Measurements from ENCODE around the gene DIP2C.
A peak's percentile ranks its signal among the peaks of the same experiment; 100 is the strongest.
"Not testable (repeated sequence)": the region's sequence is repeated elsewhere in the genome, so short reads cannot be mapped to it uniquely, and the experiment has no call there.

DIP2C gene

GRCh38 chr10:712575-712974 is 23.1 kb upstream of the DIP2C start:
- DNase-seq, result no peak
- Mint-ChIP-seq H3K4me1 (ENCODE audit: low read depth) (no peaks in the 10 kb centered on the region), H3K27ac (no peak overlapping the region), H3K9me3 (peaks cover 8% of the 10 kb centered on the region), H3K27me3 (peaks cover 17% of the 10 kb centered on the region), H3K4me3 (no peak overlapping the region), H3K36me3 (ENCODE audit: low read depth) (no peaks in the 10 kb centered on the region)

DNA sequence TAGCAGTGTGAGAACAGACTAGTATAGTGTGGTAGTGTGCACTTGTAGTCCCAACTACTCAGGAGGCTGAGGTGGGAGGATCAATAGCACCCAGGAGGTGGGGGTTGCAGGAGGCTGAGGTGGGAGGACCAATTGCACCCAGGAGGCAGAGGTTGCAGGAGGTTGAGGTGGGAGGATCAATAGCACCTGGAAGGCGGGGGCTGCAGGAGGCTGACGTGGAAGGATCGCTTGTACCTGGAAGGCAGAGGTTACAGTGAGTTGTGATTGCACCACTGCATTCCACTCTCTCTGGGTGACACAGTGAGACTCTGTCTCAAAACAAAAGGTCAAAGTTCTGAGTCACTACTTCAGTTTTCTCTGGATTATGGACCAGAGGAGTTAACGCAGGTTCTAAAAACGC is 22.6 kb upstream of the DIP2C start:
- peaks cover 22% of the 10 kb centered on the region for H3K27me3 Mint-ChIP-seq
- no peaks in the 10 kb centered on the region for H3K4me1 Mint-ChIP-seq (ENCODE audit: low read depth)
- H3K9me3 Mint-ChIP-seq, result peaks cover 8% of the 10 kb centered on the region
- H3K27ac Mint-ChIP-seq, result no peak overlapping the region
- DNase-seq, result no peak
- H3K36me3 Mint-ChIP-seq (ENCODE audit: low read depth), result no peaks in the 10 kb centered on the region
- H3K4me3 Mint-ChIP-seq, result no peak overlapping the region

DNA sequence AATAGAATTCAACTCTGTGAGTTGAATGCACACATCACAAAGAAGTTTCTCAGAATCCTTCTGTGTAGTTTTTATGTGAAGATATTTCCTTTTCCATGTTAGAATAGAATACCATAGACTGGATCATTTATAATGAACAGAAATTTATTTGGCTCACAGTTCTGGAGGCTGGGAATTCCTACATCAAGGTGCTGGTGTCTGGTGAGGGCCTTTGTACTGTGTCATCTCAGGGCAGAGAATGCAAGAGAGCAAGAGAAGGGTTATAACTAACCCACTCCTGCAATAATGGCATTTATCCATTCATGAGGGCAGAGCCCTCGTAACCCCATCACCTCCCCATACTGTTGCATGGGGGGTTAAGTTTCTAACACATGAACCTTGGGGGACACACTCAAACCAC is 18.4 kb upstream of the DIP2C start:
- Mint-ChIP-seq H3K36me3 (ENCODE audit: low read depth) (no peaks in the 10 kb centered on the region), H3K4me3 (no peak overlapping the region), H3K9me3 (peaks cover 8% of the 10 kb centered on the region), H3K4me1 (ENCODE audit: low read depth) (no peaks in the 10 kb centered on the region), H3K27ac (no peak overlapping the region), H3K27me3 (peaks cover 41% of the 10 kb centered on the region)
- DNase-seq, result no peak

DNA sequence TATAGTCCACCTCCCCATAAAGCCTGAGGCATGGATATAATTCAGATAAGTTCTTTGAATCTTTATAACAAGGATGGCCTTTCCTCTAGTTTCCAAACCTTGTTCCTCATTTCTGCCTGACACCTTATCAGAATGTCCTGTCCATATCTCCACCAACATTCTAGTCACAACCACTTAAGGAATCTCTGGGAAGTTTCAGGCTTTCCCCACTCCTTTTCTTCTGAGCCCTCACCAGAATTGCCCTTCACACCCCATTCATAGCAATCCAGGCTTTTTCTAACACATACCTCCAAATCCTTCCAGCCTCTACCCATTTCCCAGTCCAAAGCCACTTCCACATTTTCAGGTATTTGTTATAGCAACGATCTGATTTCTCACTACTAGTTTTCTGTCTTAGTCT is 18.0 kb upstream of the DIP2C start:
- no peaks in the 10 kb centered on the region for H3K4me1 Mint-ChIP-seq (ENCODE audit: low read depth)
- H3K27me3 Mint-ChIP-seq, result peaks cover 39% of the 10 kb centered on the region

GRCh38 chr10:703118-703517 is 13.7 kb upstream of the DIP2C start:
- Mint-ChIP-seq H3K27me3 (peaks cover 28% of the 10 kb centered on the region), H3K27ac (no peak overlapping the region), H3K4me3 (no peak overlapping the region), H3K9me3 (peaks cover 10% of the 10 kb centered on the region), H3K4me1 (ENCODE audit: low read depth) (no peaks in the 10 kb centered on the region), H3K36me3 (ENCODE audit: low read depth) (no peaks in the 10 kb centered on the region)
- DNase-seq, result no peak

More for the DNA sequence above, 18.0 kb upstream of the DIP2C start:
- DNase-seq, result no peak
- no peak overlapping the region for H3K4me3 Mint-ChIP-seq
- H3K9me3 Mint-ChIP-seq, result peaks cover 10% of the 10 kb centered on the region
- no peaks in the 10 kb centered on the region for H3K36me3 Mint-ChIP-seq (ENCODE audit: low read depth)
- H3K27ac Mint-ChIP-seq, result no peak overlapping the region

DNA sequence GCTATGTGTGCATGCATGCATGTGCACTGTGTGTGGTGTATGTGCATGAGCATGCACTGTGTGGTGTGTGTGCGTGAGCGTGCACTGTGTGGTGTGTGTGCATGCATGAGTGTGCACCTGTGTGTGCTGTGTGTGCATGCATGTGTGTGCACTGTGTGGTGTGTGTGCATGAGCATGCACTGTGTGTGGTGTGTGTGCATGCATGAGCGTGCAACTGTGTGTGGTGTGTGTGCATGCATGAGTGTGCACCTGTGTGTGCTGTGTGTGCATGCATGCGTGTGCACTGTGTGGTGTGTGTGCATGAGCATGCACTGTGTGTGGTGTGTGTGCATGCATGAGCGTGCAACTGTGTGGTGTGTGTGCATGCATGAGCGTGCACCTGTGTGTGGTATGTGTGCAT is 10.7 kb upstream of the DIP2C start:
- not testable (repeated sequence) for H3K9me3 Mint-ChIP-seq; H3K4me3 Mint-ChIP-seq; H3K36me3 Mint-ChIP-seq (ENCODE audit: low read depth); DNase-seq; H3K4me1 Mint-ChIP-seq (ENCODE audit: low read depth); H3K27ac Mint-ChIP-seq
- H3K27me3 Mint-ChIP-seq, result peaks cover 28% of the 10 kb centered on the region

DNA sequence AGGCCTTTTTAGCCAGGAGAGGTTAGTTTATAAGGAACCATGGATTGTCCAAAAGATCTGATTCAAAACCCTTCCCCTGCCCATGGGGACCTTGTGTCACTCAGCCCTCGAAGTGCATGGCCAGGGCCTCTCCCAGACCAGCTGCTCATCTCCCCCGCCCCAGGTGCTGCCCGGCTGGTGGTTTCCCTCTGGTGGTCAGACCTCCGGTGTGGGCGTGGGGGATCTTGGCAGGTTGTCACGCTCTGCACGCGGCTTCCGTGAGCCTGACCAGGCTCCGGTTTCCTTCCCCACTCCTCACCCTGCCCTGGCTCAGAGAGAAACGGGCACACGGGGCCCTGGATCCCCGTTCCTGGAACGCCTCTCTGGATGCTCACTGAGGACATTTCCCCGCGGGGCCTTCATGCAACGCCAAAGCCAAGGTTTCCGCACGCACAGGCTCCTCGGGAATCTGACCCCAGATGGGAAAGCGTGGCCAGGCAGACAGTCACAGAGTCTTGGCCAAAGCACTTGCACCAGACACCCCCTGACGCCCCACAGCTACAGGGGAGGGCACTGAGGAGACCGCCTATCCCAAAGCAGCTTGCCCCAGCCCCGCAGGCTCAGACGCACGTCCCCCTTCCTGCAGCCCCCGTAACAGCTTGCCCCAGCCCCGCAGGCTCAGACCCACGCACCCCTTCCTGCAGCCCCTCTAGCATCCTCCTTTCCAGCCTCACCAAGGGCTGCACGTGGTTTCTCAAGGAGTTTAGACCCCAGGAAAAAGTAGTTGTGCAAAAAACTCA is 7.8 kb upstream of the DIP2C start:
- no peak overlapping the region for H3K4me3 Mint-ChIP-seq
- no peaks in the 10 kb centered on the region for H3K36me3 Mint-ChIP-seq (ENCODE audit: low read depth)
- no peak for DNase-seq
- no peaks in the 10 kb centered on the region for H3K4me1 Mint-ChIP-seq (ENCODE audit: low read depth)
- no peaks in the 10 kb centered on the region for H3K9me3 Mint-ChIP-seq
- peaks cover 31% of the 10 kb centered on the region for H3K27me3 Mint-ChIP-seq
- H3K27ac Mint-ChIP-seq, result no peak overlapping the region

DNA sequence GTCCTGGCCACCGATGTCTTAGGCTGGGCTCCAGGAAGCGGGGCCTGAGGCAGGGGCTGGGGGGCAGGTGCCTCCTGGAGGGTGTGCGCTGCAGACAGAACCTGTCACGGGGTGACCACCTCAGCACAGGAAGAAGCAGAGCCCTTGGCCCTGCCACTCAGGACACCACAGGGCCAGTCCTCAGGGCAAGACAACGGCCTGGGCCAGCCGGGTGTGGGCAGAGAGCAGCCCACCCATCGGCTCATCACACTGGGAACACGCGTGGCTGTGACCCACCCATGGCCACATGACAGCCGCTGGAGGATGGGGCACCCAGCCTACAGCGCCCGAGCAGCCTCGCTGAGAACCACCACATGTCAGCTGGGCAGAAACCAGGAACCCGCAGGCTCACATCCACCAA is 5.9 kb upstream of the DIP2C start:
- H3K4me3 Mint-ChIP-seq, result no peak overlapping the region
- no peaks in the 10 kb centered on the region for H3K9me3 Mint-ChIP-seq
- no peaks in the 10 kb centered on the region for H3K36me3 Mint-ChIP-seq (ENCODE audit: low read depth)
- no peak overlapping the region for H3K27ac Mint-ChIP-seq
- no peak for DNase-seq
- peaks cover 45% of the 10 kb centered on the region for H3K27me3 Mint-ChIP-seq
- H3K4me1 Mint-ChIP-seq (ENCODE audit: low read depth), result peaks cover 5% of the 10 kb centered on the region

DNA sequence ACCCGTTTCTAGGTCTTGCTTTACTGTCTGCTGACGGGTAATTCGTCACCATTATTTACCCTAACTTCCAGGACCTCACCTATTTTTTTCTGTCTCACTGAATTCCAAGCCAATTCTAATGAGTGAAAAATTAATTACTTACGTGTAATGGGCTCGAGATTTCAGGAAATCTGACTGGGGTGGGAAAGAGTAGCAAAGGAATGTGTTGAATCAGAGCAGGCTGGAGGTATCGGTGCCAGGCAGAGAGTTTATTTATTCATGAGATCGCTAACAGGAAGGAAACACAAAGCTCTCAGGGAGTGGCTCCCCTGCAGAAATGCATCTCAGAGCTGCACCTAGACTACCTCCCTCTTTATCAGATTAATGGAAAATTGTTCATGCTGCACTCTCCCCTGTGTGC is 4.0 kb upstream of the DIP2C start:
- peaks cover 52% of the 10 kb centered on the region for H3K27me3 Mint-ChIP-seq
- no peak overlapping the region for H3K27ac Mint-ChIP-seq
- H3K4me1 Mint-ChIP-seq (ENCODE audit: low read depth), result peaks cover 9% of the 10 kb centered on the region
- no peaks in the 10 kb centered on the region for H3K36me3 Mint-ChIP-seq (ENCODE audit: low read depth)
- no peaks in the 10 kb centered on the region for H3K9me3 Mint-ChIP-seq
- no peak for DNase-seq
- H3K4me3 Mint-ChIP-seq, result no peak overlapping the region

DNA sequence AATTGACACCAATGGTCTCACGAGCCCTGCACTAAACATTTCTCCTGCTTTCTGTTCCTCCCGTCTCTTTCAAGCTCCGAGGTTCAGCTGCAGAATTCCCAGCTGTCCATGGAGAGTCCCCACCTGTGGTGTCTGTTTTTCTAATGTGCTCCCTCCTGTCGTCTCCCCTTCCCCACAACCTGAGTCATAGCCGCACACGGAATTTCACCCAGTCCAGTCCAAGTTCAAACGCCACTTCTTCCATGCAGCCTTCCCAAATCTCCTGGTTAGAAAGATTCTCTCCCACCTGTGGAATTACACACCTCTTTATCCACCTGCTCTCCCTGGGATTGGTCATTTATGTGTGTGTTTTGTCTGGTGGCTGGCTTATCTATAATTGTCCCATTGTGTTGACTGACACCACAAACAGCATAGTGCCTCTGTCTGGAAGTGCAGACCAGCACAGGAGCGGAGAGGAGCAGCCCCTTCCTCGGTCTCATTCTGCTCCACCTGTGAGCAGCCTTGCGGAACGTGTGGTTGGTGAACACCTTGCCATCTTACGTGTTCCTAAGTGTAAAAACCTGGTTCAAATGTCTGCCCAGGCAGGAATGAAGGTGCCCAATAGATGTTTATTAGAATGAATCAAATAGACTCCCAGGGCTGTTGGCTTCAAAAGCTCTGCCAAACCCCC is 3.3 kb upstream of the DIP2C start:
- Mint-ChIP-seq H3K27ac (no peak overlapping the region), H3K4me3 (no peak overlapping the region), H3K36me3 (ENCODE audit: low read depth) (no peaks in the 10 kb centered on the region), H3K9me3 (no peaks in the 10 kb centered on the region), H3K4me1 (ENCODE audit: low read depth) (peaks cover 9% of the 10 kb centered on the region), H3K27me3 (peaks cover 57% of the 10 kb centered on the region)
- DNase-seq, result no peak

DNA sequence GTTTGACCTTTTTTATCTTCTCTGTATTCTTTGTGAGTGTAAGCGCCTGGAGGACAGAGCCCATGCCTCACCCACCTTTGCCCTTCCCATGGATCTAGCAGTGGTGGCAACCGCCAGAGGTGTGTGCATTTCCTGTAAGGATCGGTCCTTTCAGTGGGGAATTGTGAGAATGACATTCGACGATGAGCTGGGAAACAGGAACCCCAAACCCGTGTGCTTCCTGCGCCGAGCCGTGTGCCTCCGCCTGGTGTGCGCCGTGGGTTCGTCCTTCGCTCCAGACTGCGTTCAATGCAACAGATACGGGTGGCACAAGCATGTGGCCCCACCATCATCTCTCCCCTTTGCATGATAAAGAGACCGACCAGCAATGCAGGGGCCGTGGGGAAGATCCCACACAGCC is 1.7 kb upstream of the DIP2C start:
- Mint-ChIP-seq H3K27me3 (peaks cover 65% of the 10 kb centered on the region), H3K27ac (no peak overlapping the region), H3K36me3 (ENCODE audit: low read depth) (no peaks in the 10 kb centered on the region), H3K4me3 (no peak overlapping the region), H3K9me3 (no peaks in the 10 kb centered on the region), H3K4me1 (ENCODE audit: low read depth) (peaks cover 9% of the 10 kb centered on the region)
- DNase-seq, result no peak

- Mint-ChIP-seq H3K27ac (no peak overlapping the region), H3K36me3 (ENCODE audit: low read depth) (no peaks in the 10 kb centered on the region), H3K27me3 (peaks cover 61% of the 10 kb centered on the region), H3K9me3 (no peaks in the 10 kb centered on the region), H3K4me1 (ENCODE audit: low read depth) (peaks cover 9% of the 10 kb centered on the region), H3K4me3 (peak overlapping the region; percentile 41)
- DNase-seq, result no peak
Measured at GRCh38 chr10:690372-691161, 1.1 kb upstream of the DIP2C start.

GRCh38 chr10:689121-689451 is 382 bp downstream of the DIP2C start:
- Mint-ChIP-seq H3K4me1 (ENCODE audit: low read depth) (peaks cover 9% of the 10 kb centered on the region), H3K9me3 (no peaks in the 10 kb centered on the region), H3K4me3 (no peak overlapping the region), H3K36me3 (ENCODE audit: low read depth) (no peaks in the 10 kb centered on the region), H3K27ac (no peak overlapping the region), H3K27me3 (peaks cover 61% of the 10 kb centered on the region)
- DNase-seq, result no peak

GRCh38 chr10:688312-689120 is 952 bp downstream of the DIP2C start:
- Mint-ChIP-seq H3K4me1 (ENCODE audit: low read depth) (peaks cover 9% of the 10 kb centered on the region), H3K4me3 (peak overlapping the region; percentile 23), H3K27me3 (peaks cover 57% of the 10 kb centered on the region), H3K9me3 (no peaks in the 10 kb centered on the region), H3K27ac (no peak overlapping the region), H3K36me3 (ENCODE audit: low read depth) (no peaks in the 10 kb centered on the region)
- DNase-seq, result no peak

All from activated T-cell treated with anti-CD3 and anti-CD28 coated beads, Interleukin-2, amount 50 U/mL, for 24 hours (primary cell).